Stimulated activated CD4-positive, alpha-beta T cell treated with anti-CD3 and anti-CD28 coated beads, Interleukin-1b, Interleukin-23, amount 100 ng/mL, for 4 hours (primary cell): Measurements from ENCODE around the gene TBKBP1.

Experiments
- DNase-seq, 2 donors: peaks; one replicate each; pipeline ENCODE4 v3.0.0-alpha.2; 2020; ENCODE audit warnings: low read depth in 2 of 2

Gene TBKBP1

GRCh38 chr17:47714773-47715396 lies 20.9 kb downstream of the TBKBP1 start:
- DNase-seq, result no peak

- no peak for DNase-seq
These were observed 21.8 kb downstream of the TBKBP1 start for GRCh38 chr17:47715669-47716325.

- no peak for DNase-seq
These were observed 22.4 kb downstream of the TBKBP1 start for GRCh38 chr17:47716375-47716774.

- DNase-seq, result no peak
These were observed 23.3 kb downstream of the TBKBP1 start for GRCh38 chr17:47717261-47717697.

GRCh38 chr17:47717979-47718621 lies 24.1 kb downstream of the TBKBP1 start:
- DNase-seq, result peak; percentile 47 to 61

- no peak for DNase-seq
These were observed 24.9 kb downstream of the TBKBP1 start for GRCh38 chr17:47718634-47719405.

- peak; percentile 49 to 57 for DNase-seq
These were observed 25.6 kb downstream of the TBKBP1 start for GRCh38 chr17:47719411-47720152.

GRCh38 chr17:47720196-47720595 lies 26.2 kb downstream of the TBKBP1 start:
- no peak for DNase-seq

- DNase-seq, result peak; percentile 91 to 97
These were observed 27.0 kb downstream of the TBKBP1 start for GRCh38 chr17:47720754-47721533.

- no peak for DNase-seq
These were observed 27.8 kb downstream of the TBKBP1 start for GRCh38 chr17:47721725-47722124.

- DNase-seq, result no peak
These were observed 30.7 kb downstream of the TBKBP1 start for GRCh38 chr17:47724705-47725104.

- no peak for DNase-seq
These were observed 31.6 kb downstream of the TBKBP1 start for GRCh38 chr17:47725446-47726111.

GRCh38 chr17:47726796-47727703 lies 33.1 kb downstream of the TBKBP1 start:
- no peak for DNase-seq

- no peak for DNase-seq
These were observed 33.7 kb downstream of the TBKBP1 start for GRCh38 chr17:47727704-47728036.

- DNase-seq, result no peak
These were observed 34.4 kb downstream of the TBKBP1 start for GRCh38 chr17:47728214-47728877.

- no peak for DNase-seq
These were observed 35.5 kb downstream of the TBKBP1 start for GRCh38 chr17:47729476-47729875.

- DNase-seq, result no peak
These were observed 36.7 kb downstream of the TBKBP1 start for GRCh38 chr17:47730681-47731080.

GRCh38 chr17:47731396-47731795 lies 37.4 kb downstream of the TBKBP1 start:
- no peak for DNase-seq
